ENCODE results near the gene LIPC.

The LIPC gene

GRCh38 chr15:58431221-58432149, at the start of gene LIPC:
Gene LIPC (plus strand): TSS chr15:58431991. CDS start chr15:58432033, 42 bp downstream.
- no peak for DNase-seq

- no peak for DNase-seq
These were observed 47.9 kb upstream of the LIPC start for GRCh38 chr15:58383876-58384275.

- no peak for DNase-seq
These were observed 47.1 kb upstream of the LIPC start for GRCh38 chr15:58384667-58385066.

DNA sequence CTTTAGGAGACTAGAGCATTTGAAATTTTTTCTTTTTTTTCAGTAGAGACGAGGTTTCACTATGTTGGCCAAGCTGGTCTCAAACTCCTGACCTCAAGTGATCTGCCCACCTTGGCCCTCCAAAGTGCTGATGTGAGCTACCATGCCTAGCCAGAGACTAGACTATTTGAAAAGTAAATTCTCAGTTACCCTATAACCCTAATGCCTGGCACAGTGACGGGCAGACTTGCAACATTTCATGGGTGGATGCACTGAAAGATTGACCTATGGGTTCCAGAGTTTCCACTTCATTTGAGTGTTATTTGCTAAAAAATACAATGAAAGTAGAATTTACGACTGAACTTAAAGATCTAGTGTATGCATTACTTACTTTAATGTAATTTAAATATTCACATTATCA, 45.7 kb upstream of the LIPC start:
- no peak for DNase-seq

DNA sequence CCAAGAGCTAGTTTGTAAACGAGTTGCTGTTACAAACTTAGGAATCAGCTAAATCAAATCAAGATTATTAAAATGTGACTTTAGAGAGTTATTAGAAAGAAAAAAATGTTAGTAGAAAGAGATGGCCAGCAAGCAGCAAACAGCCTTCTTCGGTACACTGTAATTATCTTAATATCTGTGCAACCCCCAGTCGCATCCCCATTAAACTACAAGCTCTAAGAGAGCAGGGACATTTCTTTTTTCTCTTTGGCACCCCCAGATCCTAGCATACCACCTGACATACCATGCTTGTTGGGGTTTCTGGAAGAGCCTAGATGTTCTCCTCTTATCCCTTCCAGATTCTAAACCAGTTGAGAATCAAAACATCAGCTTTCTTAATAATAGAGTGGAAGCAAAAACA, 45.1 kb upstream of the LIPC start:
- no peak for DNase-seq

- DNase-seq: no peak
These were observed 44.7 kb upstream of the LIPC start for GRCh38 chr15:58387130-58387529.

DNA sequence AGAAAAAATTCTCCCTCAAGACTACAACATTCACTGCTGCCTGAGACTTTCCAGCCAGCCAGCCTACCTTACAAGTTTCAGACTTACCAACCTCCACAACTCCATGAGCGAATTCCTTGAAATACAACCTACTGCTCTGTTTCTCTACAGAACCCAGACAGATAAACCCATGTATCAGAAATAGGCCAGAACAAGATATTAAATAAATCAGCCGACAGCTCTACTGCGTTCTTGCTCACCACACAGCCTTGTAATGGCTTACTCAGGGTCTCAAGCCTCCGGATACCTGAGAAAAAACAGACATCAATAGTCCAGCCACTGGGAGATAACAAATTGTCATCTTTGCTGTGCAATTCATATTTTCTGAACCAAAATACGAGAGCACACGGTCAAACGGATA, 43.6 kb upstream of the LIPC start:
- DNase-seq: no peak

DNA sequence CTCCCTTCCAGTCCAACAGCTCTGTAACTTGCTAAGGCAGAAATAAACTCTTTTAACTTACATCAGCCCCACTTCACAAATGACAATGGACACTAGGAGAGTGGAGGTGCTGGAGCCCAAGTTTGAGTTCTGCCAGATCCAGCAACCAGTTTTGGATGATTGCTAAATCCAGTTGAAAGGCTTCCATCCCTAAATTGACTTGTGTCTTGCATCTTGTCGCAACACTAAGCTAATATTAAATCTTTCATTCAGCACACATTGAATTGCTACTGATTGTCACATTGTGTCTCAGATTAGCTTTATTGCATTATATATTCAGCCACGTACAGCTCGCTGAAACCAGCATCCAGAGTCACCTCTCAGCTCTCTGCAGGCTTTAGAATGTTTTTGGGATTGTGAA, 41.7 kb upstream of the LIPC start:
- DNase-seq: no peak

DNA sequence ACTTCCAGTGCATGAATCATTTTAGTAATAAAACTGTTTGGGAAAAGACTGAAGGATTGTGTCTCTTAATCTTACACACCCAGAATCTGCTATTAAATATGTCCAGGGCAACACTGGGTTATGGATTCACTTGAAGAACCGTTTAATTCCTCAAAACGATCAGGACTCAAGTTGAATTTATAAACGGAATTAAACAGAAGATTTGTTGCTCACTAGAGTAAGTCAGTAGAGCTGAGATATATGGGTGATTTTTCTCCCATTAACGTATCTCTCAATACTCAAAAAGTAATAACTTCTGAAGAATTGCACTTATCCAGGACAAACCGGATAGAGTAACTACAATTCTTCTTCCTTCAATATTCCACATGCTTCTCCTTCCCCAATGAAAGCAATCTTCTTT, 41.1 kb upstream of the LIPC start:
- no peak for DNase-seq

DNA sequence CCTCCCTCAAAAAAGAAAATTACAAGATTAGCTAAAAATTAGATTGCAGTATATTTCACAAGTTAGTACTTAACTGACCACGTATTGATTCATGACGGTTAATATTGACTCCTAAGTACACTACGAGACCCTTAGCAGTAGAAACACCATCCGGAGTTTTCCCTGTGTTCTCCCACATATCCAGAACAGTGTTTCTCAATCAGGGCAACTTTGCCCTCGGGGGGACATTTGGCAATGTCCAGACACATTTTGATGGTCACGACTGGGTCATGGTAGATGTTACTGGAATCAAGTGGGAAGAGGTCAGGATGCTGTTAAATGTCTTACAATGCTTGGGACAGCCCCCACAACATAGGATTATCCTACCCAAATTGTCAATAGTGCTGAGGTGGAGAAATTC, 40.7 kb upstream of the LIPC start:
- no peak for DNase-seq

DNA sequence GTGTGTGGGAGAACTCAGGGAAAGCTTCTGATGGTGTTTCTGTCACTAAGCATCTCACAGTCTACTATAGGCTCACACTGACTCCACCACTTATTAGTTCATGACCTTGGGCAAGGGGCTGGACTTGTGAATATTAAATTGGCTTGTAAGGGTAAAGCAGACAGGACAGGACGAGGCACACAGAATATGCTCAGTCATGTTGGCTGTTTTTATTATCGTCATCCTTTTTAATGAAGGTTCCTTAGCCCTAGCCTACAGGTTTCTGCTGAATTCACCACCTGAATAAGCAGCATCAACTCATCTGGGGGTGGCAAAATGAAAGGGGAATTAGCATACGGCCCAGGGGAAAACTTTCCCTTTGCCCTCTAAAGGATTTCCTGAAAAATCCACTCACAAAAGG, 39.6 kb upstream of the LIPC start:
- no peak for DNase-seq

GRCh38 chr15:58392611-58393161, 39.1 kb upstream of the LIPC start:
- no peak for DNase-seq

DNA sequence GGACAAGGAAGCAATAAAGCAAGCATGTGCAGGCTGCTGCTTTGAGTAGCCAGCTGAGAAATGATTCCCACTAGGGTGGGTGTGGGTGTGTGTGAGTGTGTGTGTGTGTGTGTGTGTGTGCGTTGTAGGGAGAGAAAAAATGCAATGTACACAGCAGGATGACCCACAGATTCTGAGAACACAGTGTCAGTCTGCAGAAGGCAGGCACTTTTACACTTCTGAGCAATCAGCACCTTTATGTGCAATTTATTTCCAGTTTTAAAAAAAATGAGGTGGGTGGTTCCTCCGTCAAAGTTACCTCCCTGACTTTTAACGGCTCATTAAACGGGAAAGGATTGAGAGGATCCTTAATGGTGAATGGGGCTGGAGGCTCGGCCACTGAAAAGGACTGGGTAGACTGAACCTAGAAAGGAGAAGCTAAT, 38.5 kb upstream of the LIPC start:
- no peak for DNase-seq

DNA sequence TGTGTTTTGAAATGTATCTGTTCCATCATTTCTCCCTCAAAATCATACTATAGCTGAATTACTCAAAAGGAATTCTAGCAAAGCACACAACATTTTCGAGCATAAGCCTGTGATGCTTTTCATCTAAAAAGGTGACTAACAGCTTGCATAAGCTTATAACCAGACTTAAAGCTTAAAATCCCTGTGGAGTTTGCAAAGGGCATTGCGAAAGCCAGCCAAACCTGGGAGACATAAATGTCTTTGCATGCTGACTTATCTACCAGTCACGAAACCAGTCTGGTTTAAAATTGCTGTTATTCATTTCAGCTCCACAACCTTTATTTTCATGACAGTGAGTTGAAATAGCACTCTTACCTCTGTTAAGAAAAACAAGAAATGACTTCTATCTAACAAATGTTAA, 35.6 kb upstream of the LIPC start:
- DNase-seq: no peak

GRCh38 chr15:58398071-58398470, 33.7 kb upstream of the LIPC start:
- no peak for DNase-seq

- no peak for DNase-seq
These were observed 33.1 kb upstream of the LIPC start for GRCh38 chr15:58398643-58399042.

DNA sequence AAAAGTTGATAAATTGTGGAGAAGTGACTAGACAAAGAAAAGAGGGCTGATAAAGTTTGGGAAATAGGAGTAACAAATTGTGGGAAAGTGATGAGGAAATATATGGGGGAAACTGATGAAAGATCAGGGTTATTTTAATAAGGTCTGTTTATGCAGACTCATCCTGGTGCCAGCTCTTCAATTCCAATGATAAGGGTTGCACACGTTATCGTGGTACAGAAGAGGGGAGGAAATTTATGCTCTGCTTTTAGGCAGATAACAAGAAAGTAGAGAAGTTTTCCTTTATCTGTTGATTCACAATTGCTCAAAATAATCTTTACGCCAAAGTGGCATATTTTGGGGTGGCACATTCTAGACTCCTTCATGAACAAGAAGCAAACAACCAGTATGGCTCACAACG, 32.1 kb upstream of the LIPC start:
- no peak for DNase-seq

DNA sequence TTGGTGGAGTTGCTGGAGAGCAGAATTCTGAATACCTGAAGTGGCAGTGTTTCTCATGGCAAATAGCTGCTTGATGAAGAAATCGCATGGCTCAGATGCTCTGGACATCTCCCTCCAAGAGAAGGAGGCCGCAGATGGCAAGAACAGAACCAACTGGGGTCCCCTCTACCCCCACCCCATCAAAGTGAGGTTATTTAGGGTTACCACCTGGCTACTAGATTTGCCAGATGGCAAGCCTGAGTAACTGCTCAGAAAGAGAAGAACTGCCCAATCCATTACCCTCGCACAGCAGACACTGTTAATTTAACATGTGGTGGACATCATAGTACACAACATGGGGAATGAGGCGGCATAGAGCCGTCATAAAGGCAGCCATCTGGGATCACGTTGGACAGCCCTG, 30.5 kb upstream of the LIPC start:
- no peak for DNase-seq

DNA sequence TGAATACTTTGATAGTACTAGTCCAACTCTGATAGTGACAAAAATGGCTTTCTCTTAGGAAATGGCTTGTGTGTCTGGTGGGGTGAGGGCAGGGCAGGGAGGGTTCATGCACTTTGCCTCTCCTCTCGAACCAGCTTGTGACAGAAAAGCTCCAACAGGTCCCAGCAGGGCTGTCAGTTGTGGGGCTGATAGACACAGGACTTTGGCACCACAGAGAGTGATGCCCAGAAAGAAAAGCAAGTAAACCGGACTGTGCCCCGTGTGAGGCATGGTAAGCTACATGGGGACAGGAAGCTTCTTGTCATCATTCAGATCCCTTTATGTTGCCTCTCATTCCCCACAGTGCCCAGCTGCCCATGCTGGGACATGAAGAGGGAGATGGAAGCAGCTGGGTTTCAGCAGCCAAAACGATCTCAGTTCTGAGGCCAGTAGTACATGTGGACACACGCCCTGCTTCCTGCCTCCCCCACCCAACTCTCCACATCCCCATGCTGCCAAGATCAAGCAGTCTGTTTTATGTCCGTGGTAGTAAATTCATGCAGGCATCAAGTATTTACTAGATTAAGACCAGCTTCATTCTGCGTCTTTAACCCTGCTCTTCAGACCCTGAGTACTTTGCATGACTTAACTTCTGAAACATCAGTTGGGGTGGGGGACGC, 29.7 kb upstream of the LIPC start:
- DNase-seq: no peak

DNA sequence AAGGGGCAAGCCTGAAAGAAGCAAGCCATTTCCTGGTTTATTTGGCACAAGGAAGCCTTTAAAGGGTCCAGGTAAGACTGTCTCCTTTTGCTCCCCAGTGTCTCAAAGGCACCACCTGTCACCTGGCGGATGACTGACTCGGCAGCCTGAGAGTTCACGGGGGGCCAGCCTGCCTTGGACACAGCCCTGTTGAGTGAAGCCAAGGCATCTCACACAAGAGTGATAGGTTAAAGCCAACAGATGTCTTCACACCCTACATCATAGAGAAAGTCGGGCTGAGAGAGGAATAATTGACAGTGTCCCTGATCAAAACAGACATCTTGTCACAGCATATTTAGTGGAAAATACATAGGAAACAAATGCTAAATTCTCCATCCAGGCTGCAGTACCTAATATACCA, 28.2 kb upstream of the LIPC start:
- DNase-seq: no peak

- DNase-seq: no peak
These were observed 27.8 kb upstream of the LIPC start for GRCh38 chr15:58404020-58404419.

GRCh38 chr15:58404722-58405121, 27.1 kb upstream of the LIPC start:
- DNase-seq: no peak

GRCh38 chr15:58405865-58406264, 25.9 kb upstream of the LIPC start:
- no peak for DNase-seq

- DNase-seq: no peak
These were observed 25.0 kb upstream of the LIPC start for GRCh38 chr15:58406811-58407210.

All from activated CD4-positive, alpha-beta T cell treated with anti-CD3 and anti-CD28 coated beads, Interleukin-2, amount 50 U/mL, for 1 hour (primary cell).